ENCODE results near the gene HS1BP3. TPM values are rescaled to one million over a fixed set of nuclear protein-coding genes. Genes with fewer than 3 reads are reported as not detected.

HS1BP3 gene
- total RNA-seq, 2 donors from 2014 or later, result 10.7 to 11.0 TPM

DNA sequence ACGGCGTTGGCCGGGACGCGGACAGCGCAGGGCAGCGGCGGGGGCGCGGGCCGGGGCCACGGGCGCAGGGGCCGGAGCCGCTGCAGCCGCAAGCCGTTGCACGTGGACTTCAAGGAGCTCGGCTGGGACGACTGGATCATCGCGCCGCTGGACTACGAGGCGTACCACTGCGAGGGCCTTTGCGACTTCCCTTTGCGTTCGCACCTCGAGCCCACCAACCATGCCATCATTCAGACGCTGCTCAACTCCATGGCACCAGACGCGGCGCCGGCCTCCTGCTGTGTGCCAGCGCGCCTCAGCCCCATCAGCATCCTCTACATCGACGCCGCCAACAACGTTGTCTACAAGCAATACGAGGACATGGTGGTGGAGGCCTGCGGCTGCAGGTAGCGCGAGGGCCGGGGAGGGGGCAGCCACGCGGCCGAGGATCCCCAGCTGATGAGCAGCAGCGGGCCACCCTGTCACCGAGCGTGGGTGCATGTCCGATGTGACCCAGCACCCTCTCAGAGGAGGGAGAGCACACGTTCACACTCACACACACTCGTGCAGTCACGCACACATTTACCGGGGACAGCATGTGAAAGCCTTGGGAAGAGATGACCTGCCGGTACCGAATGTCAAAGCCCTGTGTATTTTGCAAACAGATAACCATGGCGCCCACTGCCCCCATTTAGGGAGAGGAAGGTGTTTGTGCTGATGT is 20.3 kb upstream of the HS1BP3 start:
- Mint-ChIP-seq H3K4me1 (ENCODE audit: low read depth) (no peaks in the 10 kb centered on the region), H3K4me3 (peak overlapping the region; percentile 17 to 25), H3K27ac (no peak overlapping the region), H3K9me3 (no peaks in the 10 kb centered on the region), H3K27me3 (ENCODE audit: low read depth) (peaks cover 54% of the 10 kb centered on the region), H3K36me3 (ENCODE audit: insufficient read depth in 2 of 2) (no peaks in the 10 kb centered on the region)
- ATAC-seq (replicated peaks in 1 of 2), result no peak
- DNase-seq, result no peak

DNA sequence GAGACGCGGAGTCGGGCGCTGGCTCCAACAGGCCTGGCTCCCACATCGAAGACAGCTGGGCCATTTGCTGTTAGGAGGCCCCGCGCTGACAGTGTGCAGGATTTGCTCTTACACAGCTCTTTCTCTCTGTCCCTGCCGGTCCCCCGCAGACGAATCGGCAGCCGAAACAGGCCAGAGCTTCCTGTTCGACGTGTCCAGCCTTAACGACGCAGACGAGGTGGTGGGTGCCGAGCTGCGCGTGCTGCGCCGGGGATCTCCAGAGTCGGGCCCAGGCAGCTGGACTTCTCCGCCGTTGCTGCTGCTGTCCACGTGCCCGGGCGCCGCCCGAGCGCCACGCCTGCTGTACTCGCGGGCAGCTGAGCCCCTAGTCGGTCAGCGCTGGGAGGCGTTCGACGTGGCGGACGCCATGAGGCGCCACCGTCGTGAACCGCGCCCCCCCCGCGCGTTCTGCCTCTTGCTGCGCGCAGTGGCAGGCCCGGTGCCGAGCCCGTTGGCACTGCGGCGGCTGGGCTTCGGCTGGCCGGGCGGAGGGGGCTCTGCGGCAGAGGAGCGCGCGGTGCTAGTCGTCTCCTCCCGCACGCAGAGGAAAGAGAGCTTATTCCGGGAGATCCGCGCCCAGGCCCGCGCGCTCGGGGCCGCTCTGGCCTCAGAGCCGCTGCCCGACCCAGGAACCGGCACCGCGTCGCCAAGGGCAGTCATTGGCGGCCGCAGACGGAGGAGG is 19.6 kb upstream of the HS1BP3 start:
- Mint-ChIP-seq H3K27ac (no peak overlapping the region), H3K4me3 (no peak overlapping the region), H3K27me3 (ENCODE audit: low read depth) (peaks cover 61% of the 10 kb centered on the region), H3K9me3 (no peaks in the 10 kb centered on the region), H3K4me1 (ENCODE audit: low read depth) (no peaks in the 10 kb centered on the region), H3K36me3 (ENCODE audit: insufficient read depth in 2 of 2) (no peaks in the 10 kb centered on the region)
- no peak for DNase-seq
- no peak for ATAC-seq (replicated peaks in 1 of 2)

DNA sequence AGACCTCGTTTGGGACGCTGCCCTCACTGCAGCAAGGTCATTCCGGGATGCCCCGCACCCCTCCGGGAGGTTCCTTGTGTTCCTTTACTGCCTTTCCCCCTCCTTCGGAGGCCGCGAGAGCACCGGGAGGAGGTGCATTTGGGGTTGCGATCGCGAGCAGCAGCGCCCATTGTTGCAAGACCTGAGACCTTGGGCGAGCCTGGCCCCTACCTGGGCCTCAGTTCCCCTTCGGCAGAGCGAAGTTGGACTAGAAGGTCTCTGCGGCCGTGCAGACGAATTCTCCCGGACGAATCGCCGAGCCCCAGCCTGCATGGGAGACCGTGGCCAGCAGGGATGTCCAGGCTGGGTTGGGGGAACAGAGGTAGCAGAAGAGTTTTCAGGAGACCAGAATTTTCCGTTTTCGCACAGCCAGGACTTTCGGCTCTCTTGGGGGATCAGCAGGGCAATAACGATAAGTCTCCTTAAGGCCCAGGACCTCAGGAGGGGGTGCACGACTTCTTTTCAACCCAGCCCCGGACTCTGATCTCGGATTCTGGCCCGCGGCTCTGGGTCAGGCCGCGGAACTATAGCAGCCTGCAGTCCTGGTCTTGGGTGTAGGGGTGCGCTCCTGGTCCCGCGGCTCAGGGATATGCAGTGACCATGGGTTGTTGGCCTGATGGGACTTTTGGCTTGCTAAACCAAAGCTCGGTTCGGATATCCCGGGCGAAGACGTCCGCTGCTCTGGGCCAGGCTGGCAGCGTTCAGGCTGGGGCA is 18.8 kb upstream of the HS1BP3 start:
- Mint-ChIP-seq H3K36me3 (ENCODE audit: insufficient read depth in 2 of 2) (no peaks in the 10 kb centered on the region), H3K9me3 (no peaks in the 10 kb centered on the region), H3K4me3 (peak overlapping the region in 1 of 2 donors; percentile 22), H3K27ac (no peak overlapping the region), H3K27me3 (ENCODE audit: low read depth) (peaks cover 68% of the 10 kb centered on the region), H3K4me1 (ENCODE audit: low read depth) (no peaks in the 10 kb centered on the region)
- no peak for ATAC-seq (replicated peaks in 1 of 2)
- no peak for DNase-seq

DNA sequence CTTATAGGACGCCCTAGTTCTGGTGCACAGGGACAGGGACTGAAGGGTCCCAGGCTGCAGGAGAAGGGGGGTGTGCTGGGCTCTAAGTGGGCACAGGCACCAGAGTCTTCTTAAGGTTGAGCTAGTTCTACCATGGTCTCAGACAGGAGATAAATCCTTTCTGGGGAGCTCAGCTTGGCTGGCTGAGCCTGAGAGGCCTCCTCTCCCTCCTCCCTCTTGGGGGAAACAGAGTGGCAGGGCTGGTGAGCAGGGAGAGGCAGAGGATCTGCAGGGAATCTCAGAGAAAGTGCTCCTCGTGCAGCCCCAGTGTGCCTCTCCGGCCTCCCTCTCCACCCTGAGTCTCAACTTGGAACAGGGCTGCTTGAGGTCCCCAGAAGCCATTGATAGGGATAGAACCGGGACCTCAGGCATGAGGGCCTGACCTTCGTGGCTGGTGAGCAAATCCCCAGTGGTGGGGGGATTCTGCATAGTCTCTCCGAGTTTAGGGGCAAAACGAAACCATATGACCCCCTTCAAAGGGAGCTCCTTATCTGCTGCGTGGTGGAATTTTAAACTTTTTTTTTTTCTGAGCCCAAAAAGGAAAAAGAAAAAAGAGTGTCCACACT is 18.1 kb upstream of the HS1BP3 start:
- Mint-ChIP-seq H3K27me3 (ENCODE audit: low read depth) (peaks cover 72% of the 10 kb centered on the region), H3K4me3 (no peak overlapping the region), H3K27ac (no peak overlapping the region), H3K36me3 (ENCODE audit: insufficient read depth in 2 of 2) (no peaks in the 10 kb centered on the region), H3K4me1 (ENCODE audit: low read depth) (no peaks in the 10 kb centered on the region), H3K9me3 (no peaks in the 10 kb centered on the region)
- no peak for DNase-seq
- ATAC-seq (replicated peaks in 1 of 2), result no peak

DNA sequence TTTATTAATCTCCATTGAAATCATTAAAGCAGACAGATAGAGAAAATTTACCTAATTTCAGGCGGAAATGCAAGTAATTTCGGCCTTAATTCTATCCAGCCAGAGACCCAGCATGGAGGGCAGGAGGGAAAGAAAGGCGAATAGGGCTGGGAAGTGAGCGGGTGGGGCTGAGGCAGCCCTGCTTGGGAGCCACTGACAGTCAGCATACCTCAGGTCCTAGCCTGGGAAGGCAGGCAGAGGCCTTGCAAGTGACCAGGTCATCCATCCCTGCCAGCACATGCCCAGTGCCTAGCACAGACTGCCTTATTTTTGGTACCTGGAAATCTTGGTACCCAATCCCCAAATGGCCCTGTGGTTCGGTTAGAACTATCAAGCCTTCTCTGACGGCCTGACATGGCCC is 17.6 kb upstream of the HS1BP3 start:
- no peaks in the 10 kb centered on the region for H3K4me1 Mint-ChIP-seq (ENCODE audit: low read depth)

DNA sequence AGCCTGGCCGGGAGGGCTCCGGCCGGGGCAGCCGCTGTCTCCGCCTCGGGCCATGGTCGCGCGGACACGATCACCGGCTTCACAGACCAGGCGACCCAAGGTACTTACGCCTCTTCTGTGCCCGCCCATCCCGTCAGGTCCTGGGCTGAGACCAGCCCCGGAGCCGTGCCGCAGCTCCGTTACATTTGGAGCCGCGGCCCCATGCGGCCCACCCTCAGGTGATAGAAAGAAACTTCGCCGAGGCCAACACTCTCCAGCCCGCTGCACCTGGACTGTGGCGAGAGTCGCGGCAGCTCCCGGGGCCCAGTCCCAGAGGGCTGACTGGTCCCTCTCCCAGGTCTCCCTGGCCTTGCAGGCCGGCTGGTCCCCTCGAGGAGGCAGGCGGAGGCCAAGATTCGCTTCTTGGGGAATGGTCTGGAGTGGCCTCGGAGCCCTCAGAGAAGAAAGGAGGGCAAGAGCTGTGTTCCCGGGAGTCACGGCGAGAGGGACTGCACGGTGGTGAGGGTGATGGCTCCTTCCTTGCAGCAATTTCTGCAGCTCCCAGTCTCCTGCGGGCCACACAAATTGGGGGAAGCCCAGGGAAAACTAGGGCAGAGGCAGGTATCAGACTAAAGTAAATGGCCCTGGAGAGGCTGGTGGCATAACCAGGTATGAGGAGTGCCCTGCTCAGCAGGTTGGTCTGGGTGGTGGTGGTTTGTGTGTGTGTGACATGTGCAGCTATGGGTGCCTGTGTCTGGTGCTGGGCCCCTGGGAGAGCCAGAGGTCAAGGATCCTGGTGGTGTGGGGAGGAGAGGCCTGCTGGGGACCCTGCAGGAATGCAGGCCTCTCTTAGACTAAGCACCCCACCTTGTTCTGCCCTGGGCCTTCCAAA is 16.9 kb upstream of the HS1BP3 start:
- Mint-ChIP-seq H3K4me3 (peak overlapping the region; percentile 59 to 74), H3K36me3 (ENCODE audit: insufficient read depth in 2 of 2) (no peaks in the 10 kb centered on the region), H3K4me1 (ENCODE audit: low read depth) (no peaks in the 10 kb centered on the region), H3K27me3 (ENCODE audit: low read depth) (peaks cover 71% of the 10 kb centered on the region), H3K27ac (no peak overlapping the region), H3K9me3 (no peaks in the 10 kb centered on the region)
- DNase-seq (no peak), ATAC-seq (replicated peaks in 1 of 2) (peak in 1 of 2 donors; percentile 2)

More for the DNA sequence above, 17.6 kb upstream of the HS1BP3 start:
- no peaks in the 10 kb centered on the region for H3K9me3 Mint-ChIP-seq
- H3K27ac Mint-ChIP-seq, result no peak overlapping the region
- peak overlapping the region in 1 of 2 donors; percentile 59 for H3K4me3 Mint-ChIP-seq
- H3K36me3 Mint-ChIP-seq (ENCODE audit: insufficient read depth in 2 of 2), result no peaks in the 10 kb centered on the region
- H3K27me3 Mint-ChIP-seq (ENCODE audit: low read depth), result peaks cover 72% of the 10 kb centered on the region
- DNase-seq, result no peak
- no peak for ATAC-seq (replicated peaks in 1 of 2)

DNA sequence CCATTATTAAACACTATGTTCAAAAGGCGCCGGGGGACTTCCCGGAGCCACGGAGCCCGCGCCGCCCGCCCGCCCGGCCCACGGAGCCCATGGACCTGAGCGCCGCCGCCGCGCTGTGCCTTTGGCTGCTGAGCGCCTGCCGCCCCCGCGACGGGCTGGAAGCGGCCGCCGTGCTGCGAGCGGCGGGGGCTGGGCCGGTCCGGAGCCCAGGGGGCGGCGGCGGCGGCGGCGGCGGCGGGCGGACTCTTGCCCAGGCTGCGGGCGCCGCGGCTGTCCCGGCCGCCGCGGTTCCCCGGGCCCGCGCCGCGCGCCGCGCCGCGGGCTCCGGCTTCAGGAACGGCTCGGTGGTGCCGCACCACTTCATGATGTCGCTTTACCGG is 16.2 kb upstream of the HS1BP3 start:
- H3K36me3 Mint-ChIP-seq (ENCODE audit: insufficient read depth in 2 of 2), result no peaks in the 10 kb centered on the region
- H3K27me3 Mint-ChIP-seq (ENCODE audit: low read depth), result peaks cover 73% of the 10 kb centered on the region
- DNase-seq (no peak), ATAC-seq (replicated peaks in 1 of 2) (peak; percentile 19 to 47)
- H3K27ac Mint-ChIP-seq, result no peak overlapping the region
- H3K4me3 Mint-ChIP-seq, result peak overlapping the region; percentile 40 to 59
- H3K4me1 Mint-ChIP-seq (ENCODE audit: low read depth), result no peaks in the 10 kb centered on the region
- H3K9me3 Mint-ChIP-seq, result no peaks in the 10 kb centered on the region

DNA sequence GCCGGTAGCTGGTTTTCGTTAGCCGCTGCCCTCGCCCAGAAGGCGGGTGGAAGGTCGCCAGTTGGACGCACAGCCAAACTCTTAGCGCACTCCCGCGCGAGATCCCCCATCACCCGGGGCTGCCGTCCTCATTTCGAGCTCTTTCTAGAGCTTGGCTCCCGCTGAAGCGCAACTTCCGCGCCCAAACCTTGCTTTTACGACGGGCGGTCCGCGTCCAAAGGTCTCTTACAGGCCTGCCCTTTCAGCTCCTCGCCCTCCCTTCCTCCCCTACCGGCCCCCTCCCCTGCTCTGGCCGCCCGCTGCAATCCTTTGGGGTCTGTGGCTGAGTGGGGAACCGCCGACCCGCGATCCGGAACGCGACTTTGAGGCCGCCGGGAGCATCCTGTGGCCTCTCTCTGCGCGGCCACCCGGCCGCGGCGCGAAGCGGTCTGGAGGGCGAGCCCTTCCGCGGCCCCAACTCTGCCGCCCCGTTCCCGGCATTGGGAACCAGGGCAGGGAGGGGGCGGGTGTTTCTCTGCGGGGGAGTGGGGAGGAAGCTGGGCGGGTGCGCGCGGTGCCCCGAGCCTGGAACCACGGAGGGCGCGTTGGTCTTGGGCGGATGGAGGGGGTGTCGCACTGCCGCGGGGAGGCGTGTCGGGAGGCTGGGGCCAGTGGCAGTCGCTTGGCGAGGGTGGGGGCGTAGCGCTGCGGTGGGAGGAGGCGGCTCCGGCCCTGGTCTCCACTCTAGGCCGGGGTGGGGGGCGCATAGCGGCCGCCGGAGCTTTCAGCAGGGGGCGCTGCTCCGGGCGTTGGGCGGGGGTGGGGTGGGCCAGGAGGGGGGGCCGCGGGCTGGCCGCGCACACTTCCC is 15.6 kb upstream of the HS1BP3 start, which contains the start of gene GDF7:
Gene GDF7, plus strand, starts transcription at position 841 of the 847 bp plus-strand sequence. CDS start 96 bp downstream, outside the sequence.
- no peaks in the 10 kb centered on the region for H3K4me1 Mint-ChIP-seq (ENCODE audit: low read depth)
- H3K27me3 Mint-ChIP-seq (ENCODE audit: low read depth), result peaks cover 71% of the 10 kb centered on the region
- peak; percentile 29 to 42 for DNase-seq
- peak within 1 kb of the TSS; percentile 84 to 90 for H3K4me3 Mint-ChIP-seq
- H3K9me3 Mint-ChIP-seq, result no peaks in the 10 kb centered on the region
- no peak within 1 kb of the TSS for H3K27ac Mint-ChIP-seq
- no peaks in the 10 kb centered on the region for H3K36me3 Mint-ChIP-seq (ENCODE audit: insufficient read depth in 2 of 2)
- peak; percentile 35 to 43 for ATAC-seq (replicated peaks in 1 of 2)

DNA sequence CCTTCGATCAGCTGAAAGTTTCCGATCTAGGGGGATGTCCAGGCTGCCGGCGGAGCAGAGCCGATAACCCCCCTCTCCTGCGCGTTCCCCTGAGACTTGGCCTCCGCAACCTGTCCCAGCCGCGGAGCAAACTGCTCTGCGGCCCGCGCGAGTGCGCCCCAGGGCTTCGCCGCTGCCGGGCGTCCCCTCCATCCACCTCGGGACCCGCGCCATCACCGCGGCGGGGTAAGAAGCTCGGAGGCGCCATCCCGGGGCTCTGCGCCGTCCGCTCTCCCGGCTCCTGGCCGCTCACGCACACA is 15.1 kb upstream of the HS1BP3 start:
- DNase-seq (no peak), ATAC-seq (replicated peaks in 1 of 2) (peak; percentile 11 to 22)
- Mint-ChIP-seq H3K4me1 (ENCODE audit: low read depth) (no peaks in the 10 kb centered on the region), H3K4me3 (peak overlapping the region; percentile 84 to 90), H3K27ac (no peak overlapping the region), H3K36me3 (ENCODE audit: insufficient read depth in 2 of 2) (no peaks in the 10 kb centered on the region), H3K9me3 (no peaks in the 10 kb centered on the region), H3K27me3 (ENCODE audit: low read depth) (peaks cover 72% of the 10 kb centered on the region)

DNA sequence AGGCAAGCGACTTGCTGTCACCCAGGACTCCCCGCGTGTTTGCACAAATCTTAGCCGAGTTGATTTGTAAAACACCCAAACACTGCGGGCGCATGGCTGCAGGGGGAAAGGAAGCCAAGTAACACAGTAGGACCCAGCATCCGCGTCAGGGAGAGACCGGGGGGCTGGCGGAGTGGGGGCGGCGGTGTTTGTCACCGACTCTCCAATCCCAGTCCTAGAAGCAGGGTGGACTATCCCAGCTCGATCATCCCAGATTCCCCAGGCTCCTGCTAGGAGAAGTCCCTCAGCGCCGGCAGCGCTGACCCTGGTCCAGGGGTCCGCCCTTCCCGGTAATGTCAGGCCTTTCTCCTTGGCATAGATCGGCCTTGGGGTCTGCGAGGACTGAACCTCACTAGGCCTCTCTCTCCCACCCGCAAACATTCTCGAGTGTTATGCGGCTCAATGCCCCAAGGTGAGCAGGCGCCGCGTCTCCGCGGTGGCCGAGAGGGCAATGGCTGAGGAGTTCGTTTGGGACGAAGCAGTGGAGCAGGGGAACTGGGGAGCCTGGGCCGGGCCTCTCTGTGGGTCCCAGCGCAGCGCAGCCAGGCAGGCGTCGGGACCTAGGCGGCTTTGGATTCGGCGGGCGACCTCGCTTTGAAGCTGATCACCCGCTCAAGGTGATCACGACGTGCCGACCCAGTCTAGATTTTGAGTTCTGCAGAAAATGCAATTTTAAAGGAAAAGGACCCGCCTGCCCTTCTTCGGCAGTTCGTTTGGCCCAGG is 14.5 kb upstream of the HS1BP3 start:
- no peak overlapping the region for H3K27ac Mint-ChIP-seq
- peak overlapping the region; percentile 84 to 90 for H3K4me3 Mint-ChIP-seq
- peaks cover 77% of the 10 kb centered on the region for H3K27me3 Mint-ChIP-seq (ENCODE audit: low read depth)

More for the DNA sequence above, 14.5 kb upstream of the HS1BP3 start:
- Mint-ChIP-seq H3K4me1 (ENCODE audit: low read depth) (no peaks in the 10 kb centered on the region), H3K36me3 (ENCODE audit: insufficient read depth in 2 of 2) (no peaks in the 10 kb centered on the region), H3K9me3 (no peaks in the 10 kb centered on the region)
- DNase-seq, result no peak
- ATAC-seq (replicated peaks in 1 of 2), result no peak

Data from activated T-cell treated with anti-CD3 and anti-CD28 coated beads, Interleukin-2, amount 50 U/mL, for 72 hours (primary cell).